Umbilical cord (tissue), 2 donors: ENCODE results near the gene STRC. TPM values are rescaled to one million over a fixed set of nuclear protein-coding genes. Genes with fewer than 3 reads are reported as not detected.
"Not testable (repeated sequence)": the region's sequence is repeated elsewhere in the genome, so short reads cannot be mapped to it uniquely, and the experiment has no call there.

Experiments used
- DNase-seq: peaks from one replicate; pipeline ENCODE4 v3.0.0-alpha.2; 2015; ENCODE audit warnings: low spot score
- total RNA-seq: library from RNA; depleted of rRNA; stranded (reverse); fragments of >200 nt; gene quantifications from one replicate; pipeline ENCODE4 v1.2.3, GENCODE V29; 2014; ENCODE audit warnings: low replicate concordance; ENCODE audit not compliant: insufficient read depth

The STRC gene
- 1.7 TPM for total RNA-seq

GRCh38 chr15:43618700-43619099 lies at the start of gene STRC:
TSS of gene STRC (minus strand) at chr15:43618800. CDS start at chr15:43618722, 78 bp downstream.
- DNase-seq, result not testable (repeated sequence)

- not testable (repeated sequence) for DNase-seq
These were observed 47.6 kb upstream of the STRC start for GRCh38 chr15:43666177-43666576.

- DNase-seq, result not testable (repeated sequence)
These were observed 44.7 kb upstream of the STRC start for GRCh38 chr15:43663333-43663732.

- not testable (repeated sequence) for DNase-seq
These were observed 43.7 kb upstream of the STRC start for GRCh38 chr15:43662293-43662692.

GRCh38 chr15:43659727-43660126 lies 41.1 kb upstream of the STRC start:
- not testable (repeated sequence) for DNase-seq

GRCh38 chr15:43649430-43649926 lies 30.9 kb upstream of the STRC start:
- DNase-seq, result not testable (repeated sequence)

- DNase-seq, result no peak
These were observed 30.2 kb upstream of the STRC start, which contains the start of gene CATSPER2 for GRCh38 chr15:43648649-43649429. TSS of gene CATSPER2 (minus strand) at chr15:43648844. CDS start at chr15:43648061, 783 bp downstream.

GRCh38 chr15:43638464-43639204 lies 20.0 kb upstream of the STRC start:
- DNase-seq, result not testable (repeated sequence)

- not testable (repeated sequence) for DNase-seq
These were observed 8.3 kb upstream of the STRC start for GRCh38 chr15:43626937-43627336.

- DNase-seq, result no peak
These were observed 6.5 kb upstream of the STRC start for GRCh38 chr15:43625106-43625505.

GRCh38 chr15:43622068-43622799 lies 3.6 kb upstream of the STRC start:
- DNase-seq, result not testable (repeated sequence)

- DNase-seq, result not testable (repeated sequence)
These were observed 850 bp downstream of the STRC start for GRCh38 chr15:43617750-43618149.

- not testable (repeated sequence) for DNase-seq
These were observed 16.4 kb downstream of the STRC start for GRCh38 chr15:43602233-43602632.

- not testable (repeated sequence) for DNase-seq
These were observed 18.4 kb downstream of the STRC start for GRCh38 chr15:43600200-43600599.

GRCh38 chr15:43599131-43599530 lies 19.5 kb downstream of the STRC start:
- not testable (repeated sequence) for DNase-seq

GRCh38 chr15:43593328-43594190 lies 25.0 kb downstream of the STRC start, which contains the start of gene CKMT1B:
TSS of gene CKMT1B (plus strand) at chr15:43594027. CDS start at chr15:43594219, 192 bp downstream.
- DNase-seq, result not testable (repeated sequence)

GRCh38 chr15:43592841-43593240 lies 25.8 kb downstream of the STRC start:
- not testable (repeated sequence) for DNase-seq

GRCh38 chr15:43589778-43590466 lies 28.7 kb downstream of the STRC start, which contains the start of gene PPIP5K1:
TSS of gene PPIP5K1 (minus strand) at chr15:43590208. CDS start at chr15:43584504, 5,704 bp downstream.
- not testable (repeated sequence) for DNase-seq

GRCh38 chr15:43574607-43575006 lies 44.0 kb downstream of the STRC start:
- DNase-seq, result not testable (repeated sequence)

- DNase-seq, result not testable (repeated sequence)
These were observed 52.0 kb downstream of the STRC start for GRCh38 chr15:43566615-43567014.
